K562 (cell line): ENCODE data around the gene ITPK1. TPM values are rescaled to one million over a fixed set of nuclear protein-coding genes. Genes with fewer than 3 reads are reported as not detected.

Experiments
- ATAC-seq: fragments of 200-7000 bp; cut with Tn5 transposase; 3 replicates; pipeline ENCODE4 v1.9.1; 2020; ENCODE audit warnings: moderate library complexity
- BruUV-seq: library from RNA; stranded (reverse); fragments of 400-500 nt; replicated peaks from 2 replicates; lab custom pipeline; 2021; lab: Mats Ljungman, UMichigan
- CTCF ChIA-PET: fragments of 300-600 bp; formaldehyde crosslinking; extraction: SDS; loops from one replicate; lab custom pipeline; 2021; ENCODE audit warnings: low intra/inter-chr PET ratio; lab: Yijun Ruan, JAX
- POLR2A ChIA-PET: fragments of 300-600, 350-650 bp; sonication (Branson Sonifier 250); formaldehyde crosslinking; extraction: SDS; loops from one replicate; lab custom pipeline; 2021; ENCODE audit warnings: antibody characterized with exemption, inconsistent platforms; lab: Yijun Ruan, JAX
- DNase-seq, 4 experiments: peaks; one replicate each; pipeline versions ENCODE4 v3.0.0 to v3.0.0-alpha.2; 2011 to 2018; ENCODE audit warnings: low spot score in 3 of 4, mixed read lengths in 3 of 4; ENCODE audit errors: extremely low read depth in 1 of 4
- FAIRE-seq: peaks from 2 replicates; lab custom pipeline; 2011; peaks lifted over from hg19 to GRCh38; lab: Jason Lieb, UNC
- H2AFZ ChIP-seq: 2 replicates; pipeline ENCODE4 v1.6.0; 2011; ENCODE audit warnings: low read depth, low read length, control low read depth, inconsistent platforms
- H3K27ac ChIP-seq: fragments of 200-600 bp; 3 replicates; pipeline ENCODE4 v1.8.0; 2011; ENCODE audit warnings: low read depth, mild to moderate bottlenecking, control low read depth, inconsistent platforms, low read length, moderate library complexity, mixed read lengths; ENCODE audit errors: extremely low read depth
- H3K27me3 ChIP-seq, 2 experiments: fragments of 300-600 bp in 1 of 2; 2 replicates in 1 of 2; 3 replicates in 1 of 2; pipeline versions ENCODE4 v1.6.0 to v1.8.0; 2011; ENCODE audit warnings: inconsistent platforms in 2 of 2, low read length in 2 of 2, mild to moderate bottlenecking in 1 of 2, mixed read lengths in 1 of 2, moderate library complexity in 1 of 2; ENCODE audit not compliant: control insufficient read depth in 2 of 2, insufficient read depth in 2 of 2
- H3K36me3 ChIP-seq: fragments of 300-600 bp; 3 replicates; pipeline ENCODE4 v1.8.0; 2011; ENCODE audit warnings: mild to moderate bottlenecking, low read length, inconsistent platforms; ENCODE audit not compliant: control insufficient read depth, insufficient read depth
- H3K4me1 ChIP-seq, 2 experiments: fragments of 200-600 bp in 1 of 2; replicated peaks in 1 of 2; 2 replicates in 1 of 2; 3 replicates in 1 of 2; pipeline versions ENCODE4 v1.5.1 to v1.8.0; 2011; ENCODE audit warnings: inconsistent platforms in 2 of 2, low read length in 2 of 2, mild to moderate bottlenecking in 1 of 2, mixed read lengths in 1 of 2, moderate library complexity in 1 of 2; ENCODE audit not compliant: control insufficient read depth in 2 of 2, insufficient read depth in 2 of 2
- H3K4me2 ChIP-seq: 2 replicates; pipeline ENCODE4 v1.6.1; 2011; ENCODE audit warnings: low read length, control low read depth, inconsistent platforms, mixed read lengths; ENCODE audit not compliant: insufficient read depth
- H3K4me3 ChIP-seq: fragments of 200-600 bp; sonication (generic), shearing (Covaris generic); 2 replicates; pipeline ENCODE4 v1.5.1; 2016; ENCODE audit warnings: control low read depth, inconsistent platforms
- H3K79me2 ChIP-seq: fragments of 200-600 bp; 3 replicates; pipeline ENCODE4 v1.8.0; 2011; ENCODE audit warnings: low read length, inconsistent platforms; ENCODE audit not compliant: control insufficient read depth, insufficient read depth
- H3K9ac ChIP-seq, 2 experiments: 2 replicates each; pipeline versions ENCODE4 v1.6.0 to v1.6.1; 2011; ENCODE audit warnings: low read depth in 2 of 2, low read length in 2 of 2, control low read depth in 1 of 2, inconsistent platforms in 1 of 2, mild to moderate bottlenecking in 1 of 2, mixed read lengths in 1 of 2; ENCODE audit not compliant: insufficient read depth in 1 of 2
- H3K9me1 ChIP-seq: one replicate; pipeline ENCODE4 v1.6.0; 2011; ENCODE audit warnings: inconsistent platforms, mild to moderate bottlenecking, low read length, moderate library complexity; ENCODE audit not compliant: control insufficient read depth, insufficient read depth
- H3K9me3 ChIP-seq: replicated peaks from 2 replicates; pipeline ENCODE4 v1.5.1; 2011; ENCODE audit warnings: low read depth, low read length, inconsistent platforms; ENCODE audit not compliant: control insufficient read depth, insufficient read depth
- H4K20me1 ChIP-seq: replicated peaks from 2 replicates; pipeline ENCODE4 v1.6.1; 2011; ENCODE audit warnings: low read length, inconsistent platforms, mixed read lengths; ENCODE audit not compliant: control insufficient read depth, insufficient read depth
- CHD2 ChIP-seq: IDR thresholded peaks from 2 replicates; pipeline ENCODE4 v1.6.1; 2011; ENCODE audit warnings: low read depth, low read length
- HMG20B ChIP-seq: fragments of 250-450 bp; sonication (Bioruptor Pico); IDR thresholded peaks from 2 replicates; pipeline ENCODE4 v1.5.0; 2021; ENCODE audit warnings: mild to moderate bottlenecking
- HOXB6 ChIP-seq: fragments of 250-450 bp; sonication (Bioruptor Pico); IDR thresholded peaks from 2 replicates; pipeline ENCODE4 v1.5.1; 2022; ENCODE audit warnings: mild to moderate bottlenecking, borderline replicate concordance
- KHSRP ChIP-seq: fragments of 450-650 bp; IDR thresholded peaks from 2 replicates; pipeline ENCODE4 v1.6.1; 2017
- MAFF ChIP-seq: IDR thresholded peaks from 2 replicates; pipeline ENCODE4 v1.6.1; 2012; ENCODE audit warnings: low read length, improper control_type of control experiment
- MAFG ChIP-seq: fragments of 450-650 bp; conservative IDR thresholded peaks from 2 replicates; pipeline ENCODE4 v1.6.1; 2016; ENCODE audit warnings: missing genetic modification characterization, missing compliant biosample characterization
- POLR2AphosphoS5 ChIP-seq: IDR thresholded peaks from 2 replicates; pipeline ENCODE4 v1.6.1; 2011; ENCODE audit warnings: mild to moderate bottlenecking, low read depth, low read length, moderate library complexity; ENCODE audit not compliant: control insufficient read depth, insufficient read depth
- RFX5 ChIP-seq: IDR thresholded peaks from 2 replicates; pipeline ENCODE4 v1.6.1; 2011; ENCODE audit warnings: low read depth, mild to moderate bottlenecking, improper control_type of control experiment, low read length
- SRSF1 ChIP-seq: fragments of 200-400 bp; formaldehyde crosslinking; IDR thresholded peaks from 2 replicates; pipeline ENCODE4 v1.6.1; 2017; ENCODE audit warnings: mild to moderate bottlenecking, low read depth, low read length, moderate library complexity
- ZC3H4 ChIP-seq: sonication (generic); formaldehyde crosslinking; IDR thresholded peaks from 2 replicates; pipeline ENCODE4 v1.9.0; 2021; ENCODE audit warnings: missing genetic modification reagents, borderline replicate concordance
- ZNF124 ChIP-seq: sonication (generic); formaldehyde crosslinking; IDR thresholded peaks from 2 replicates; pipeline ENCODE4 v1.8.1; 2022; ENCODE audit warnings: missing genetic modification reagents
- ZNF780A ChIP-seq: fragments of 250-450 bp; sonication (Bioruptor Pico); IDR thresholded peaks from 2 replicates; pipeline ENCODE4 v1.5.0; 2021; ENCODE audit warnings: mild to moderate bottlenecking
- WGBS: fragments of 100-300 bp; shearing (Covaris generic); methylation state at CpG from one replicate; pipeline ENCODE4 v1.1.6; 2016; ENCODE audit warnings: low coverage, mixed read lengths; ENCODE audit not compliant: insufficient coverage; ENCODE audit errors: missing lambda C conversion rate; 5-methylcytosine and 5-hydroxymethylcytosine counted together
- in situ Hi-C: fragments of 300-500 bp; cut with MboI; formaldehyde crosslinking; loops from 4 replicates; pipeline ENCODE4 v1.15.0; 2018; ENCODE audit warnings: inconsistent platforms, mixed read lengths
- intact Hi-C: fragments of 100-400 bp; cut with micrococcal nuclease; formaldehyde crosslinking; loops from 2 replicates; pipeline ENCODE4 v1.14.2; 2022
- polyA plus RNA-seq, 8 experiments: library from polyadenylated mRNA; depleted of rRNA in 4 of 8; stranded (reverse) in 5 of 8; unstranded in 3 of 8; fragments of >200 nt; fragmentation: Nextera tagmentation in 2 of 8; fragmentation: Illumina TruSeq in 1 of 8; extraction: Ambion mirVana in 2 of 8; extraction: Trizol in 1 of 8; gene quantifications; 2 replicates each; pipeline versions ENCODE4 v1.2.1 to v1.2.3, GENCODE V29; 2011 to 2014; ENCODE audit warnings: inconsistent platforms in 1 of 8, missing spikeins in 1 of 8
- total RNA-seq, 7 experiments: library from RNA; depleted of rRNA in 6 of 7; stranded (reverse); fragments of >200 nt in 6 of 7; fragmentation: Illumina TruSeq in 2 of 7; extraction: Trizol in 2 of 7; gene quantifications; 2 replicates each; pipeline versions ENCODE4 v1.2.1 to v1.2.3, GENCODE V29; 2011 to 2021; ENCODE audit warnings: low replicate concordance in 1 of 7
- TF ChIP-seq, protein P1 (sequence below): fragments of 450-650 bp; IDR thresholded peaks from 2 replicates; pipeline ENCODE4 v1.7.1; 2018; ENCODE audit warnings: mild to moderate bottlenecking, low read depth; ENCODE audit not compliant: partially characterized antibody

The ITPK1 gene
- total and polyA plus RNA-seq, 9 of the 15 experiments (the other 6 are each of a cell fraction or from before 2014, with no cell fraction given): 1.2 to 39.2 (median 23.0) TPM

DNA sequence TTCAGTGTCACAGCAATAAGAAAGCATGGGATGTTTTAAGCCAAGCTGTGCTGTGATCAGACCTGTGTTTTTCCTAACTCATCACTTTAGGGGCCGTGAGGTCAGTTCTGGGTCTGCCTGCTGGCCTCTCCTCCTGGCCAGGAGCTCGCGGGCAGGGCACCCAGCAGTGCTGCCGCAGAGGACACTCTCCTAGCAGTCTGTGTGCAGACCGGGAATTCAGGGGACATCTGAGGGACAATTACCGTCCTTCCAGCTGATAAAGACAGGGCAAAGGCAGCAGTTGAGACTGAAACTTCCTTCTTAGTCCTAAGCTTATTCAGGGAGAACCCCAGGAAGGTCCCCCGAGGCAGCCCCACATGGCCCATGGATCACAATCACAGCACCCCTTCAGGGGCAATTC, 103.2 kb downstream of the ITPK1 start:
- ChIA-PET CTCF (no interaction called here), POLR2A (interaction anchor here (0.5 to 0.7 kb wide), 2 partner anchors 11 to 25 kb away, joined by 3 to 6 read pairs; no protein-coding TSS in a partner anchor)
- FAIRE-seq: no peak
- no peak for DNase-seq
- intact Hi-C loops (no loop called here), in situ Hi-C loops (no loop called here)
- H3K9ac ChIP-seq: no peak overlapping the region
- peaks cover 3 to 29% of the 10 kb centered on the region in 2 experiments; a peak in 4 of 5 replicates for H3K4me1 ChIP-seq
- H4K20me1 ChIP-seq: peaks cover 2% of the 10 kb centered on the region; the same call in 1 of the 2 replicates
- no peaks in the 10 kb centered on the region for H3K9me3 ChIP-seq
- TF ChIP-seq RFX5 (no peak), MAFG (tag) (no peak), CHD2 (no peak), SRSF1 (no peak), ZNF124 (CRISPR knock-in tag) (no peak), ZNF780A (CRISPR knock-in tag) (no peak), KHSRP (no peak), HOXB6 (CRISPR knock-in tag) (no peak), POLR2AphosphoS5 (no peak), HMG20B (CRISPR knock-in tag) (no peak), MAFF (no peak), ZC3H4 (CRISPR knock-in tag) (no peak)
- TF ChIP-seq, protein P1, sequence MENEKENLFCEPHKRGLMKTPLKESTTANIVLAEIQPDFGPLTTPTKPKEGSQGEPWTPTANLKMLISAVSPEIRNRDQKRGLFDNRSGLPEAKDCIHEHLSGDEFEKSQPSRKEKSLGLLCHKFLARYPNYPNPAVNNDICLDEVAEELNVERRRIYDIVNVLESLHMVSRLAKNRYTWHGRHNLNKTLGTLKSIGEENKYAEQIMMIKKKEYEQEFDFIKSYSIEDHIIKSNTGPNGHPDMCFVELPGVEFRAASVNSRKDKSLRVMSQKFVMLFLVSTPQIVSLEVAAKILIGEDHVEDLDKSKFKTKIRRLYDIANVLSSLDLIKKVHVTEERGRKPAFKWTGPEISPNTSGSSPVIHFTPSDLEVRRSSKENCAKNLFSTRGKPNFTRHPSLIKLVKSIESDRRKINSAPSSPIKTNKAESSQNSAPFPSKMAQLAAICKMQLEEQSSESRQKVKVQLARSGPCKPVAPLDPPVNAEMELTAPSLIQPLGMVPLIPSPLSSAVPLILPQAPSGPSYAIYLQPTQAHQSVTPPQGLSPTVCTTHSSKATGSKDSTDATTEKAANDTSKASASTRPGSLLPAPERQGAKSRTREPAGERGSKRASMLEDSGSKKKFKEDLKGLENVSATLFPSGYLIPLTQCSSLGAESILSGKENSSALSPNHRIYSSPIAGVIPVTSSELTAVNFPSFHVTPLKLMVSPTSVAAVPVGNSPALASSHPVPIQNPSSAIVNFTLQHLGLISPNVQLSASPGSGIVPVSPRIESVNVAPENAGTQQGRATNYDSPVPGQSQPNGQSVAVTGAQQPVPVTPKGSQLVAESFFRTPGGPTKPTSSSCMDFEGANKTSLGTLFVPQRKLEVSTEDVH: no peak
- H3K4me2 ChIP-seq: no peak overlapping the region
- H3K27ac ChIP-seq: no peak overlapping the region
- no peak for ATAC-seq
- H3K36me3 ChIP-seq: peaks cover 3% of the 10 kb centered on the region; the same call in 1 of the 3 replicates
- no peaks in the 10 kb centered on the region for H3K79me2 ChIP-seq
- no peak overlapping the region for H2AFZ ChIP-seq
- WGBS: 66% methylated on average over 6 of the region's 7 CpGs
- no peaks in the 10 kb centered on the region for H3K9me1 ChIP-seq
- no peak overlapping the region for H3K4me3 ChIP-seq
- BruUV-seq: no TSS peak
- H3K27me3 ChIP-seq: no peaks in the 10 kb centered on the region
